Loucy (cell line): ENCODE measurements around the gene GTPBP10.

ENCODE experiments used
- CTCF ChIP-seq: fragments of 200-600 bp; sonication (generic); conservative IDR thresholded peaks from 2 replicates; pipeline ENCODE4 v1.5.1; 2014; ENCODE audit warnings: mild to moderate bottlenecking, antibody characterized with exemption, low read length
- EZH2phosphoT487 ChIP-seq: fragments of 200-600 bp; IDR thresholded peaks from 2 replicates; pipeline ENCODE4 v1.6.1; 2018; ENCODE audit warnings: antibody characterized with exemption, mild to moderate bottlenecking, moderate library complexity, borderline replicate concordance

- TF ChIP-seq CTCF, result no peak
- TF ChIP-seq EZH2phosphoT487, result no peak
These were observed 44.4 kb downstream of the GTPBP10 start for GRCh38 chr7:90390926-90391325.
